GM12878 (cell line): Measurements from ENCODE around the gene SNX10. TPM values are rescaled to one million over a fixed set of nuclear protein-coding genes. Genes with fewer than 3 reads are reported as not detected.

Experiments
- ATAC-seq: fragments of 200-7000 bp; cut with Tn5 transposase; 3 replicates; pipeline ENCODE4 v1.9.1; 2020; ENCODE audit warnings: mild to moderate bottlenecking, moderate library complexity
- BruUV-seq: library from RNA; stranded (reverse); fragments of 400-500 nt; replicated peaks from 2 replicates; lab custom pipeline; 2021; lab: Mats Ljungman, UMichigan
- CTCF ChIA-PET: fragments of 300-600 bp; sonication (Branson Sonifier 250); formaldehyde crosslinking; extraction: SDS; loops from one replicate; lab custom pipeline; 2021; ENCODE audit warnings: inconsistent platforms; lab: Yijun Ruan, JAX
- POLR2A ChIA-PET: fragments of 350-600 bp; formaldehyde crosslinking; extraction: SDS; loops from one replicate; lab custom pipeline; 2021; ENCODE audit warnings: inconsistent platforms; lab: Charles Lee
- RAD21 ChIA-PET: fragments of 300-600 bp; sonication (Branson Sonifier 250); formaldehyde crosslinking; loops from one replicate; lab custom pipeline; 2023; ENCODE audit warnings: antibody characterized with exemption; ENCODE audit not compliant: unreplicated experiment; lab: Charles Lee
- SMC1A ChIA-PET: fragments of 300-600 bp; sonication (Branson Sonifier 250); formaldehyde crosslinking; loops from one replicate; lab custom pipeline; 2023; ENCODE audit not compliant: unreplicated experiment, uncharacterized antibody; lab: Charles Lee
- DNase-seq: peaks from one replicate; pipeline ENCODE4 v3.0.0-alpha.2; 2011; ENCODE audit warnings: low read depth, low spot score
- FAIRE-seq: peaks from 3 replicates; lab custom pipeline; 2011; peaks lifted over from hg19 to GRCh38; lab: Jason Lieb, UNC
- H2AFZ ChIP-seq: 2 replicates; pipeline ENCODE4 v1.6.0; 2011; ENCODE audit warnings: low read depth, low read length, control low read depth; ENCODE audit not compliant: control insufficient read depth
- H3K27ac ChIP-seq: 2 replicates; pipeline ENCODE4 v1.5.1; 2011; ENCODE audit warnings: control low read depth; ENCODE audit not compliant: control insufficient read depth, insufficient read depth
- H3K27me3 ChIP-seq, 2 experiments: replicated peaks in 1 of 2; 2 replicates each; pipeline versions ENCODE4 v1.6.0 to v1.6.1; 2011; ENCODE audit warnings: low read length in 1 of 2; ENCODE audit not compliant: control insufficient read depth in 2 of 2, insufficient read depth in 2 of 2
- H3K36me3 ChIP-seq, 2 experiments: 2 replicates each; pipeline ENCODE4 v1.5.1; 2011; ENCODE audit warnings: low read length in 1 of 2; ENCODE audit not compliant: control insufficient read depth in 2 of 2, insufficient read depth in 2 of 2
- H3K4me1 ChIP-seq: 2 replicates; pipeline ENCODE4 v1.6.1; 2011; ENCODE audit warnings: mild to moderate bottlenecking, low read length, moderate library complexity, mixed read lengths; ENCODE audit not compliant: control insufficient read depth, insufficient read depth
- H3K4me2 ChIP-seq: 2 replicates; pipeline ENCODE4 v1.6.0; 2011; ENCODE audit warnings: control low read depth; ENCODE audit not compliant: control insufficient read depth, insufficient read depth
- H3K4me3 ChIP-seq: fragments of 200-600 bp; sonication (generic); 2 replicates; pipeline ENCODE4 v1.5.1; 2016
- H3K79me2 ChIP-seq: 2 replicates; pipeline ENCODE4 v1.6.0; 2011; ENCODE audit warnings: low read length; ENCODE audit not compliant: control insufficient read depth, insufficient read depth
- H3K9ac ChIP-seq: 2 replicates; pipeline ENCODE4 v1.8.0; 2011; ENCODE audit warnings: low read length, control low read depth, mixed read lengths; ENCODE audit not compliant: control insufficient read depth, insufficient read depth
- H3K9me3 ChIP-seq: replicated peaks from 3 replicates; pipeline ENCODE4 v1.5.1; 2011; ENCODE audit warnings: mild to moderate bottlenecking, low read length; ENCODE audit not compliant: control insufficient read depth, insufficient read depth
- H4K20me1 ChIP-seq: 2 replicates; pipeline ENCODE4 v1.6.0; 2011; ENCODE audit not compliant: control insufficient read depth, insufficient read depth
- CREM ChIP-seq: IDR thresholded peaks from 2 replicates; pipeline ENCODE4 v1.6.1; 2014; ENCODE audit warnings: antibody characterized with exemption, low read depth
- ELK1 ChIP-seq: IDR thresholded peaks from 2 replicates; pipeline ENCODE4 v1.6.1; 2012; ENCODE audit warnings: low read depth, low read length, improper control_type of control experiment
- EZH2 ChIP-seq: IDR thresholded peaks from 2 replicates; pipeline ENCODE4 v1.6.1; 2012; ENCODE audit warnings: low read depth, mild to moderate bottlenecking, control low read depth, inconsistent platforms, low read length, borderline replicate concordance; ENCODE audit not compliant: control insufficient read depth
- HDGF ChIP-seq: fragments of 450-650 bp; IDR thresholded peaks from 2 replicates; pipeline ENCODE4 v1.6.1; 2016; ENCODE audit warnings: antibody characterized with exemption
- MAX ChIP-seq: IDR thresholded peaks from 2 replicates; pipeline ENCODE4 v1.6.1; 2012; ENCODE audit warnings: low read depth, low read length, improper control_type of control experiment
- MEF2B ChIP-seq: fragments of 450-650 bp; IDR thresholded peaks from 2 replicates; pipeline ENCODE4 v1.6.1; 2018; ENCODE audit warnings: mild to moderate bottlenecking, moderate library complexity; ENCODE audit not compliant: partially characterized antibody, poor library complexity, severe bottlenecking
- PML ChIP-seq: IDR thresholded peaks from 2 replicates; pipeline ENCODE4 v1.6.1; 2012; ENCODE audit warnings: low read length, inconsistent platforms
- RBBP5 ChIP-seq: fragments of 200-600 bp; sonication (generic); conservative IDR thresholded peaks from 2 replicates; pipeline ENCODE4 v1.6.1; 2016
- SREBF2 ChIP-seq: IDR thresholded peaks from 2 replicates; pipeline ENCODE4 v1.6.1; 2012; ENCODE audit warnings: mild to moderate bottlenecking, low read length
- WGBS: methylation state at CpG from one replicate; pipeline ENCODE4 v1.1.6; 2016; ENCODE audit warnings: low lambda C conversion rate; ENCODE audit not compliant: insufficient replicate concordance, insufficient coverage; ENCODE audit errors: missing lambda C conversion rate; 5-methylcytosine and 5-hydroxymethylcytosine counted together
- in situ Hi-C: fragments of 300-500 bp; cut with MboI; formaldehyde crosslinking; loops from 9 replicates; pipeline ENCODE4 v1.14.3; 2018; ENCODE audit warnings: mixed read lengths
- intact Hi-C: fragments of 100-400 bp; cut with micrococcal nuclease; formaldehyde crosslinking; loops from one replicate; pipeline ENCODE4 v1.14.2; 2022; ENCODE audit not compliant: unreplicated experiment
- polyA plus RNA-seq, 11 experiments: library from polyadenylated mRNA; depleted of rRNA in 4 of 11; unstranded in 6 of 11; stranded (reverse) in 5 of 11; fragments of >200 nt; fragmentation: Nextera tagmentation in 4 of 11; fragmentation: Illumina TruSeq in 1 of 11; extraction: Ambion mirVana in 4 of 11; extraction: Trizol in 1 of 11; gene quantifications; 1 replicate in 1 of 11; 2 replicates in 10 of 11; pipeline versions ENCODE4 v1.2.1 to v1.2.3, GENCODE V29; 2011 to 2016; ENCODE audit warnings: inconsistent platforms in 2 of 11, missing spikeins in 2 of 11, low read depth in 1 of 11
- total RNA-seq, 4 experiments: library from RNA; depleted of rRNA in 3 of 4; stranded (reverse); fragments of >200 nt in 3 of 4; fragmentation: Illumina TruSeq in 1 of 4; extraction: Trizol in 1 of 4; gene quantifications; 2 replicates each; pipeline versions ENCODE4 v1.2.1 to v1.2.3, GENCODE V29; 2013 to 2021

The SNX10 gene
- total and polyA plus RNA-seq, 10 of the 15 experiments (the other 5 are each of a cell fraction or from before 2014, with no cell fraction given) = 22.0 to 56.2 (median 30.1) TPM

- intact Hi-C loops = loop anchor here (5.0 kb wide), 1 partner anchor 54 kb away; the partner anchor contains the start of gene SNX10
- Histone ChIP-seq H3K36me3 (peaks cover 11 to 13% of the 10 kb centered on the region in 2 experiments; a peak in 3 of 4 replicates), H2AFZ (no peak overlapping the region), H3K27ac (no peak overlapping the region), H3K27me3 (no peaks in the 10 kb centered on the region), H3K9me3 (no peaks in the 10 kb centered on the region; the same call in 2 of the 3 replicates), H4K20me1 (no peaks in the 10 kb centered on the region), H3K4me1 (peaks cover 14% of the 10 kb centered on the region), H3K79me2 (peaks cover under 1% of the 10 kb centered on the region), H3K4me3 (no peak overlapping the region), H3K4me2 (no peak overlapping the region), H3K9ac (no peak overlapping the region)
- no peak for ATAC-seq
- ChIA-PET CTCF (interaction anchor here (0.6 kb wide), 1 partner anchor 282 kb away, joined by 3 read pairs; no protein-coding TSS in a partner anchor), SMC1A (interaction anchor here (2.3 kb wide), 1 partner anchor 40 kb away, joined by 6 read pairs; no protein-coding TSS in a partner anchor), RAD21 (interaction anchor here (0.5 to 4.1 kb wide), 2 partner anchors 18 to 53 kb away, joined by 3 to 41 read pairs; no protein-coding TSS in a partner anchor), POLR2A (no interaction called here)
- FAIRE-seq = no peak
- no peak for TF ChIP-seq PML
- no peak for TF ChIP-seq EZH2
- no peak for TF ChIP-seq SREBF2
- no peak for TF ChIP-seq CREM
- TF ChIP-seq MAX = no peak
- no peak for TF ChIP-seq ELK1
- TF ChIP-seq RBBP5 = no peak
- no peak for TF ChIP-seq MEF2B
- TF ChIP-seq HDGF = no peak
- in situ Hi-C loops = no loop called here
- no TSS peak for BruUV-seq
- 95% methylated on average over 9 of the region's 9 CpGs for WGBS
- DNase-seq = no peak
Observed at GRCh38 chr7:26345837-26346236, 54.2 kb downstream of the SNX10 start.
